ENCODE results near the gene MLLT3. TPM values are rescaled to one million over a fixed set of nuclear protein-coding genes. Genes with fewer than 3 reads are reported as not detected.

Gene MLLT3
- total and polyA plus RNA-seq, 2 donors (not counting 1 experiment from before 2014, with no cell fraction given), result 37.3 to 43.8 TPM

DNA sequence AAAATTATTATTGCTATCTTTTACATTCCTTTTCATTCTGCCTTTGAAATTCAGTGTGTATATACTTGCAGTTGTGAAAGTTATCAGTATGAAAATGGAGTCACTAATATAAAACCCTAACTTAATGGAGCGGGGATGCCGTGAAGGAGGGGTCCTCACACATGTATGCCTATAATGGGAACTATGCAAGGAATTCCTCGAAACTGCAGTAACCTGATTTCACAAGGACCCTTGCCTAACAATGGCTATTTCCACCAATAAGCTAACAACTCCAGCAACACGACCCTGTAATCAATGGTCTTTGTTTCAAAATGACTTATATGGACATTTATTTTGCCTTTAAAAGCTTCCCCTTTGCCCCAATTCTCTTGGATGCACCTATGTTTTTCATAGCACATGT, 12.6 kb upstream of the MLLT3 start:
- Histone ChIP-seq H4K20me1 (ENCODE audit: control insufficient read depth, extremely low read depth, insufficient read depth, low read length) (no peaks in the 10 kb centered on the region), H3K27ac (ENCODE audit: insufficient read depth, low read length) (no peak overlapping the region), H3K4me3 (replicated peaks in 1 of 4; ENCODE audit: control extremely low read depth in 1 of 4, insufficient read depth in 1 of 4, low read depth in 3 of 4, low read length in 4 of 4) (no peak overlapping the region), H3K36me3 (ENCODE audit: control insufficient read depth, insufficient read depth, low read length) (no peaks in the 10 kb centered on the region), H2AFZ (ENCODE audit: low read length) (no peak overlapping the region), H3K27me3 (ENCODE audit: control insufficient read depth, insufficient read depth, low read length) (no peaks in the 10 kb centered on the region), H3K9me3 (ENCODE audit: control insufficient read depth, insufficient read depth, low read depth, low read length) (no peaks in the 10 kb centered on the region), H3K9ac (ENCODE audit: insufficient read depth, low read length) (no peak overlapping the region), H3K4me2 (ENCODE audit: extremely low read depth, insufficient read depth, low read length) (no peak overlapping the region), H3K79me2 (ENCODE audit: control insufficient read depth, insufficient read depth, low read length) (no peaks in the 10 kb centered on the region), H3K4me1 (ENCODE audit: control insufficient read depth, extremely low read depth, insufficient read depth, low read length) (no peaks in the 10 kb centered on the region)
- TF ChIP-seq CTCF (conservative IDR thresholded peaks at IDR 0.05 in 1 of 2, IDR thresholded peaks at IDR 0.05 in 1 of 2; ENCODE audit: low read depth in 1 of 2, low read length in 2 of 2) (no peak), EZH2 (IDR thresholded peaks at IDR 0.05; ENCODE audit: low read length, missing control alignments) (no peak)
- no peak for DNase-seq (ENCODE audit: low read depth in 2 of 2)

DNA sequence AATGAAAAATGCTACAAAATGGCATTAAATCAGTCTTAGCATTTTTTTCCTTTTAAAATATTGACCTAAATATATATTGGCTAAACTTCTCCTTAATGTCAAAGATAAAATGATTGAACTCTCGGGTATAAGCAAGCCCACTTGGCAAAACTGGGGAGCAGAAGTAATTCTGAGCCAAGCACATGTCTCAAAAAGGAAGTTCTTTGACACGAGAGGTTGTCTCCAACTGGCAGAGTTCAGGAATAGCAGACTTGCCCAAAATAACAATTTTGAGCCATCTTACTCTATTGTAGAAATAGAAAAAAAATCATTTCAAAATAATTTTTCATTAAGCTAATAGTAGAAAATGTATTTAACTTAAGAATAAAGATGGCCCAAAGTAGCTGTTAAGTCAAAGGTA, 10.4 kb upstream of the MLLT3 start:
- H3K27ac ChIP-seq (ENCODE audit: insufficient read depth, low read length), result no peak overlapping the region
- no peaks in the 10 kb centered on the region for H3K79me2 ChIP-seq (ENCODE audit: control insufficient read depth, insufficient read depth, low read length)
- H3K4me2 ChIP-seq (ENCODE audit: extremely low read depth, insufficient read depth, low read length), result no peak overlapping the region
- H3K36me3 ChIP-seq (ENCODE audit: control insufficient read depth, insufficient read depth, low read length), result no peaks in the 10 kb centered on the region
- H2AFZ ChIP-seq (ENCODE audit: low read length), result no peak overlapping the region
- H3K4me3 ChIP-seq (replicated peaks in 1 of 4; ENCODE audit: control extremely low read depth in 1 of 4, insufficient read depth in 1 of 4, low read depth in 3 of 4, low read length in 4 of 4), result no peak overlapping the region
- H3K27me3 ChIP-seq (ENCODE audit: control insufficient read depth, insufficient read depth, low read length), result no peaks in the 10 kb centered on the region
- no peaks in the 10 kb centered on the region for H3K4me1 ChIP-seq (ENCODE audit: control insufficient read depth, extremely low read depth, insufficient read depth, low read length)
- no peak for DNase-seq (ENCODE audit: low read depth in 2 of 2)
- H3K9ac ChIP-seq (ENCODE audit: insufficient read depth, low read length), result no peak overlapping the region
- no peaks in the 10 kb centered on the region for H4K20me1 ChIP-seq (ENCODE audit: control insufficient read depth, extremely low read depth, insufficient read depth, low read length)
- TF ChIP-seq EZH2 (IDR thresholded peaks at IDR 0.05; ENCODE audit: low read length, missing control alignments), result no peak
- TF ChIP-seq CTCF (conservative IDR thresholded peaks at IDR 0.05 in 1 of 2, IDR thresholded peaks at IDR 0.05 in 1 of 2; ENCODE audit: low read depth in 1 of 2, low read length in 2 of 2), result no peak
- no peaks in the 10 kb centered on the region for H3K9me3 ChIP-seq (ENCODE audit: control insufficient read depth, insufficient read depth, low read depth, low read length)

GRCh38 chr9:20630241-20630943, 8.1 kb upstream of the MLLT3 start:
- TF ChIP-seq CTCF (conservative IDR thresholded peaks at IDR 0.05 in 1 of 2, IDR thresholded peaks at IDR 0.05 in 1 of 2; ENCODE audit: low read depth in 1 of 2, low read length in 2 of 2), result no peak
- no peak for TF ChIP-seq EZH2 (IDR thresholded peaks at IDR 0.05; ENCODE audit: low read length, missing control alignments)
- Histone ChIP-seq H3K79me2 (ENCODE audit: control insufficient read depth, insufficient read depth, low read length) (no peaks in the 10 kb centered on the region), H3K4me3 (replicated peaks in 1 of 4; ENCODE audit: control extremely low read depth in 1 of 4, insufficient read depth in 1 of 4, low read depth in 3 of 4, low read length in 4 of 4) (no peak overlapping the region), H3K9me3 (ENCODE audit: control insufficient read depth, insufficient read depth, low read depth, low read length) (no peaks in the 10 kb centered on the region), H3K4me2 (ENCODE audit: extremely low read depth, insufficient read depth, low read length) (no peak overlapping the region), H3K36me3 (ENCODE audit: control insufficient read depth, insufficient read depth, low read length) (no peaks in the 10 kb centered on the region), H3K9ac (ENCODE audit: insufficient read depth, low read length) (no peak overlapping the region), H3K4me1 (ENCODE audit: control insufficient read depth, extremely low read depth, insufficient read depth, low read length) (no peaks in the 10 kb centered on the region), H3K27me3 (ENCODE audit: control insufficient read depth, insufficient read depth, low read length) (no peaks in the 10 kb centered on the region), H2AFZ (ENCODE audit: low read length) (no peak overlapping the region), H3K27ac (ENCODE audit: insufficient read depth, low read length) (no peak overlapping the region), H4K20me1 (ENCODE audit: control insufficient read depth, extremely low read depth, insufficient read depth, low read length) (no peaks in the 10 kb centered on the region)
- peak in 1 of 2 donors; percentile 52 for DNase-seq (ENCODE audit: low read depth in 2 of 2)
